HG02798 (cell line): ENCODE measurements around the gene GOLGA6A.
"Not testable (repeated sequence)": the region's sequence is repeated elsewhere in the genome, so short reads cannot be mapped to it uniquely, and the experiment has no call there.

Source experiments
- ATAC-seq: cut with Tn5 transposase; IDR thresholded peaks from one replicate; pipeline ENCODE4 v1.9.1; 2021; ENCODE audit warnings: mild to moderate bottlenecking; ENCODE audit not compliant: unreplicated experiment, poor library complexity

Gene GOLGA6A

GRCh38 chr15:74082450-74082849 lies at the start of gene GOLGA6A:
GOLGA6A (minus strand) TSS chr15:74082550; CDS start chr15:74082509, 41 bp downstream.
- ATAC-seq = not testable (repeated sequence)

GRCh38 chr15:74131628-74132413 lies 49.5 kb upstream of the GOLGA6A start:
- ATAC-seq = no peak

GRCh38 chr15:74130849-74131627 lies 48.7 kb upstream of the GOLGA6A start:
- ATAC-seq = no peak

GRCh38 chr15:74130155-74130848 lies 48.0 kb upstream of the GOLGA6A start, which contains the start of gene ISLR2:
ISLR2 (plus strand) TSS chr15:74130586; CDS start chr15:74132755, 2,169 bp downstream.
- ATAC-seq = no peak

GRCh38 chr15:74129586-74130154 lies 47.3 kb upstream of the GOLGA6A start:
- no peak for ATAC-seq

GRCh38 chr15:74128785-74129585 lies 46.6 kb upstream of the GOLGA6A start:
- ATAC-seq = no peak

GRCh38 chr15:74127954-74128784 lies 45.8 kb upstream of the GOLGA6A start:
- ATAC-seq = no peak

- ATAC-seq = peak; percentile 68
Observed at GRCh38 chr15:74127255-74127953, 45.1 kb upstream of the GOLGA6A start.

GRCh38 chr15:74124759-74125158 lies 42.4 kb upstream of the GOLGA6A start:
- ATAC-seq = no peak

- ATAC-seq = no peak
Observed at GRCh38 chr15:74124196-74124595, 41.8 kb upstream of the GOLGA6A start.

- ATAC-seq = no peak
Observed at GRCh38 chr15:74123658-74124057, 41.3 kb upstream of the GOLGA6A start.

GRCh38 chr15:74123131-74123429 lies 40.7 kb upstream of the GOLGA6A start:
- ATAC-seq = no peak

- ATAC-seq = no peak
Observed at GRCh38 chr15:74122403-74123130, 40.2 kb upstream of the GOLGA6A start.

GRCh38 chr15:74121858-74122257 lies 39.5 kb upstream of the GOLGA6A start:
- no peak for ATAC-seq

GRCh38 chr15:74121039-74121438 lies 38.7 kb upstream of the GOLGA6A start:
- no peak for ATAC-seq

GRCh38 chr15:74120426-74120825 lies 38.1 kb upstream of the GOLGA6A start:
- ATAC-seq = no peak

- no peak for ATAC-seq
Observed at GRCh38 chr15:74109713-74110112, 27.4 kb upstream of the GOLGA6A start.

- ATAC-seq = not testable (repeated sequence)
Observed at GRCh38 chr15:74108611-74109010, 26.3 kb upstream of the GOLGA6A start.
